KOPT-K1 (cell line): ENCODE results near the gene ARGLU1.
"Not testable (repeated sequence)": the region's sequence is repeated elsewhere in the genome, so short reads cannot be mapped to it uniquely, and the experiment has no call there.

Experiments
- H3K27ac ChIP-seq: fragments of 200-600 bp; sonication (generic); 2 replicates; pipeline ENCODE4 v1.5.1; 2016; ENCODE audit warnings: antibody characterized with exemption, mild to moderate bottlenecking, low read depth, low read length; ENCODE audit not compliant: poor library complexity, severe bottlenecking
- H3K36me3 ChIP-seq: fragments of 200-600 bp; sonication (generic); 2 replicates; pipeline ENCODE4 v1.5.1; 2017; ENCODE audit warnings: antibody characterized with exemption, mild to moderate bottlenecking, low read length, moderate library complexity; ENCODE audit not compliant: insufficient read depth
- H3K9me3 ChIP-seq: fragments of 200-600 bp; sonication (generic); 2 replicates; pipeline ENCODE4 v1.5.1; 2017; ENCODE audit warnings: antibody characterized with exemption, low read length, mild to moderate bottlenecking; ENCODE audit not compliant: insufficient read depth, poor library complexity, severe bottlenecking

The ARGLU1 gene

DNA sequence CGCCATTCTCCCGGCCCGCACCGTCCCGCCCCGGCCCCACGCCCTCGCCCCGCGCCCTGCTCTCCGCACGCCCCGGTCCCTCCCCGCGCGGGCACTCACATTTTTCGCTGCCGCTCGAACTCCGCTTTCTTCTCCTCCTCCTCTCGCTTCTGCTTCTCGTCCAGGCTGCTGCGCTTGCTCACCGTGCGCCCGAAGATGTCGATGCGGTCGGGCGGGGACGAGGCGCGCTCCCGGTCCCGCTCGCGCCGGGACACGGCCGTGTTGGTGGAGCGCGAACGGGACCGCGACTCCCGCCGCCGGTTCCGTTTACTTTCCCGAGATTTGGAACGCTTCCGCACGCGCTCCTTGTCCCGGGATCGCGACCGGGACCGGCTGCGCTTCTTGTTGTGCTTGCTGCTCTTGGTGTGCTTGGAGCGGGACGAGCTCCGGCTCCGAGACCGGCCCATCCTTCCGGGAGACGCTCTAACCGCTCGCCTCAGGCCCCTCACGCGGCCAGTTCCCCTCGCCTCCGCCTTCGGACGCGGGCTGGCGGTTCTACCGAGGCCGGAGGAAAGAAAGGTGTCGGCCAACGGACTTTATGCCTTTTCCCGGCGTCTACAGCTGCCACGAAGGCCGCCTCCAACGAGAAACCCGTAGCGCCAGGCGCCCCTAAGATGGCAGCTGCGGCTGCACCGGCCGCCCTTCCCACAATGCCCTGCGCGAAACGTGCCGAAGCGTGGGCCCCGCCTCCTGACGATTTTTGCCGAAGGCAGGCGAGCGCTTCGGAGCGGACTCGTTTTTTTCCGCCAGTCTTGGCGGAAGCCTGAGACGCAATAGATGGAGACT, at the start of gene ARGLU1:
TSS of gene ARGLU1 (minus strand) at position 664 of the 825 bp plus-strand sequence. CDS start at position 446, 218 bp downstream.
- H3K36me3 ChIP-seq = no peaks in the 10 kb centered on the region
- H3K27ac ChIP-seq = peak within 1 kb of the TSS; percentile 99
- H3K9me3 ChIP-seq = no peaks in the 10 kb centered on the region

GRCh38 chr13:106617561-106617960, 49.6 kb upstream of the ARGLU1 start:
- H3K9me3 ChIP-seq = no peaks in the 10 kb centered on the region
- no peaks in the 10 kb centered on the region for H3K36me3 ChIP-seq
- no peak overlapping the region for H3K27ac ChIP-seq

- Histone ChIP-seq H3K27ac (no peak overlapping the region), H3K36me3 (no peaks in the 10 kb centered on the region), H3K9me3 (no peaks in the 10 kb centered on the region)
Measured at GRCh38 chr13:106616729-106617128, 48.8 kb upstream of the ARGLU1 start.

- no peak overlapping the region for H3K27ac ChIP-seq
- no peaks in the 10 kb centered on the region for H3K36me3 ChIP-seq
- H3K9me3 ChIP-seq = no peaks in the 10 kb centered on the region
Measured at GRCh38 chr13:106614874-106615273, 46.9 kb upstream of the ARGLU1 start.

- no peak overlapping the region for H3K27ac ChIP-seq
- no peaks in the 10 kb centered on the region for H3K36me3 ChIP-seq
Measured at GRCh38 chr13:106612688-106613087, 44.8 kb upstream of the ARGLU1 start.

GRCh38 chr13:106610486-106610885, 42.5 kb upstream of the ARGLU1 start:
- Histone ChIP-seq H3K36me3 (no peaks in the 10 kb centered on the region), H3K27ac (no peak overlapping the region), H3K9me3 (no peaks in the 10 kb centered on the region)

More at GRCh38 chr13:106612688-106613087, 44.8 kb upstream of the ARGLU1 start:
- no peaks in the 10 kb centered on the region for H3K9me3 ChIP-seq

DNA sequence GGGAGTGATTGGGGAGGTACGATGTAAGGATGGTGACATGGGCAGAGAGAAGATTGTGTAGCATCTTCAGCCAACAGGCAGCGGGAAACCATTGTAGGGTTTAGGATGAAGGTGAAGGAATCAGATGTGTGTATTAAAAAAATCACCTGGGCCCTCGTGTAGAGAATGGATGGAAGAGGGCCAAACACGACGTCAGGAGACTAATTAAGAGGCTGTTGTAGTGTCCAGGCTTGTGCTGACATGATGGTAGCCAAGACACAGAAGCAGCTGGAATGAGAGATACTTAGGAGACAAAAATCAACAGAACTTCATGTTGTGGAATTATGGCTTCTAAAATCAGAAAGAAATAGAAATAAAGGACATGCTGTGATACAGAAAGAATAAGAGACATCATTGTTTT, 41.2 kb upstream of the ARGLU1 start:
- Histone ChIP-seq H3K36me3 (no peaks in the 10 kb centered on the region), H3K27ac (no peak overlapping the region), H3K9me3 (no peaks in the 10 kb centered on the region)

DNA sequence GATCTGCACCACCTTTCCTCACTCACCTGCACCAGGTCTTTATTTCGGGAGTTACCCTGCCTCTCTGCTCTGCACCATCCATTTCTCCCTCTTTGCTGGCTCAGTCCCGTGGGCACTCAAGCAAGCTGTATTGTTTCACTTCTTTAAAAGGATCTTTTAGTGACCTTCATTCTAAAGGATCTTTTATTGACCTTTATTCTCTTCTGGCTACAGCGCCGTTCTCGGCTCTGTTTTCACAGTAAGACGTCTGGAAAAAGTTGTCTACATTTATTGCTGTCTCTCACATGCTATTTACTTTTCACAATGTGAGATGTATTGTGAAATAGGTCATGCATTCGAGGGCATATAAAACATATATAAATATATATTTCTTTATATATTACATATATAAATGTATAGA, 35.6 kb upstream of the ARGLU1 start:
- H3K9me3 ChIP-seq = no peaks in the 10 kb centered on the region
- no peaks in the 10 kb centered on the region for H3K36me3 ChIP-seq
- no peak overlapping the region for H3K27ac ChIP-seq

DNA sequence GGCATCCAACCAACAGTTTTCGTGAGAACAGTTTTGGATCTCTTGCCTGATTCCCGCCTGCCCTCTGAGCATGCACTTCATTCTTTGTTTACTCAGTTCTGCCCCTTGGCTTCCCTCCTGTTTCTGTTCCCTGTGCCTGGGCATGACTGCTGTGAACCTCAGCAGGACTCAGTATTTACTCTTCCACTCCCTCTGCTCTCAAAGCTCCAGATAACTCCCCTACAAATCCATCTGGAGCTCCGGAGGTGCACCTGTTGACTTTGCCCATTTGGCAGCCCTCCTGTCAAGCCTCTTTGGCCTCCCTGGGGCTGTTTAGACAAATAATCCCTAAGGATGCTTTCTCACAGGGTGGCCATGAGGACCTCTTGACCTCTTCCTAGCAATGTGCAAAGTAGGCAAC, 34.2 kb upstream of the ARGLU1 start:
- H3K9me3 ChIP-seq = no peaks in the 10 kb centered on the region
- no peaks in the 10 kb centered on the region for H3K36me3 ChIP-seq
- no peak overlapping the region for H3K27ac ChIP-seq

GRCh38 chr13:106601489-106601888, 33.6 kb upstream of the ARGLU1 start:
- no peak overlapping the region for H3K27ac ChIP-seq
- H3K36me3 ChIP-seq = no peaks in the 10 kb centered on the region
- H3K9me3 ChIP-seq = no peaks in the 10 kb centered on the region

DNA sequence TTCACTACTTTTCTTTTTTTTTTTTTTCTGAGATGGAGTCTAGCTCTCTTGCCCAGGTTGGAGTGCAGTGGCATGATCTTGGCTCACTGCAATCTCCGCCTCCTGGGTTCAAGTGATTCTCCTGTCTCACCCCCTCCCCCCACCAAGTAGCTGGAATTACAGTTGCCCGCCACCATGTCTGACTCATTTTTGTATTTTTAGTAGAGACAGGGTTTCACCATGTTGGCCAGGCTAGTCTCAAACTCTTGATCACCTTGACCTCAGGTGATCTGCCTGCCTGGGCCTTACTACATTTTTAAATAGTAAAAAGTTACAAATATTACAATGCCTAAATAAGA, 32.8 kb upstream of the ARGLU1 start:
- not testable (repeated sequence) for H3K36me3 ChIP-seq, H3K27ac ChIP-seq, H3K9me3 ChIP-seq

- Histone ChIP-seq H3K36me3 (no peaks in the 10 kb centered on the region), H3K9me3 (no peaks in the 10 kb centered on the region), H3K27ac (no peak overlapping the region)
Measured at GRCh38 chr13:106599875-106600797, 32.2 kb upstream of the ARGLU1 start.

DNA sequence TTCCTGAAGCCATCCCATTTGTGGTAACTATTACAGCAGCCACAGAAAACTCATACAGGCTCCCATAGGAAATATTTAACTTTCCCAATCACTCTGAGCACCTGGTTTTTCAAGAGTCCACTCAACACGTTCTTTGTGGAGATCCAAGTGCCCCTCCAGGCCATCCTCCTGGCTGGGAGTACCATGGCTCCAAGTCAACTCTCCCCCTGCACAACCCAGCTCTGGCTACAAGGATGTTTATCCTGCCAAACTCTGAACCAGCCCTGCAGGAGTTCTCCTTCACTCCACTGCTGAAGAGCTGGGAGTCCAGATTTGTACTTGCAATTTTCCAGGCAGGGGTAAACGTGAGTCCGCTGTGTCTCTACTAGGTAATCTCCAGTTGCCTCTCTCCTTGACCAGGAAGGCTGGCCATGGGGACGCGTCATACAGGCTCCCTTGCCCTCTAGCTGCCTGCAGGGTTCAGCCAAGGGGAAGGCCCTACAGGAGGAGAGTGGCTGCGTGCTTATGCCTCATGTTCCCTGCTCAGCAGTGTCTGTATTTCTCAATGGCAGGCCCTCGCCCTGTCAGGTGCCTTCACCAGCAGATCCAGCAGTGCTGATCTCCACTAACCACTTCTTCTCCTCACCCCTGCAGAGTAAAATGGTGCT, 29.9 kb upstream of the ARGLU1 start:
- Histone ChIP-seq H3K27ac (no peak overlapping the region), H3K9me3 (peaks cover 3% of the 10 kb centered on the region), H3K36me3 (no peaks in the 10 kb centered on the region)

DNA sequence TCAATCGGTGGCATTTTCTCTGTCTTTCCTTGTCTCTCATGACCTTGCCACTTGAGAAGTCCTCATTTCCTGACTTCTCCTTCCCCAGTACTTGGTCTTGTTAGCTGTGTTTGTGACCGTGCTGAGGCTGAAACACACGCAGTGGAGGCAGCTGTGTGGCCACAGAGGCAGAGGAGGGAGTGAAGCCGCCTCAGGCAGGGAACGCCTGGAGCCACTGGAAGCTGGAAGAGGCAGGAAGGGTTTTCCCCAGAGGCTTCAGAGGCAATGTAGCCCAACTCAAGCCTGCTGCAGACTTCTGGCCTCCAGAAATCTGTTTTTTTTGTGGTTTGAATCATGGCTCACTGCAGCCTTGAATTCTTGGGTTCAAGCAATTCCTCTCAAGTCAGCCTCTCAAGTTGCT, 29.2 kb upstream of the ARGLU1 start:
- Histone ChIP-seq H3K27ac (no peak overlapping the region), H3K9me3 (peaks cover 3% of the 10 kb centered on the region)

DNA sequence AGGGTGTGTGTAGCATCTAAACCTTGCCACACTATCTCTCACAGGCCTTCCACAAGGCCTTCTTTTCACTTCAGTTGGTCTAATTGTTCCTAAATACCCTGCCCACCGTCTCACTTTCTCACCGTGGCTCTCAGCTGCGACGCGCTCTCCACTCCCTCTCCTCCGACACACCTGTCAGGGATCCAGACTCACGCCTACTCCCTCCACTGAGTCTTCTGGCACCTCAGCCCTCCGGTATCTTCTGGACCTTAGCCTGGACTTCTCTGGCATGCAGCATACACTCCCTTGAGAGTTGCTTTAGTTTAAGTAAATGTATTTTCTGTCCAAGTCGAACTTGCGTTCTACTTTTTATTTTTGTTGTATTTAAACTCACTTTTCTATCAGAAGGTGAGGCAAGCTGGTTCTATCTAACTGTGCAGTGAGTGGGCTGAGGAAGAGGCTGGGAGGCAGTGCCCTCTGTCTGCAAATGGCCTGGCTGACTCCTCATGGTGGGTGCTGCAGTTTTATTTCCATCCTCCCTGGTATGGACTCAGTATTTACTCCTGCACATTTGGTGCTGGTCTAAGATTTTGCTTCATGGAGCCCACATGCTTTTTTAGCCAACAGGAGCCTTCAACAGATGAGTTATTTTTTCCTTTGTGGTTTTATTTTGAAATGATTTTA, 28.5 kb upstream of the ARGLU1 start:
- Histone ChIP-seq H3K36me3 (no peaks in the 10 kb centered on the region), H3K27ac (no peak overlapping the region), H3K9me3 (peaks cover 3% of the 10 kb centered on the region)

More for the DNA sequence above, 29.2 kb upstream of the ARGLU1 start:
- no peaks in the 10 kb centered on the region for H3K36me3 ChIP-seq
